Endothelial cell of umbilical vein (primary cell): ENCODE data around the gene NCK2.

Experiments used
- EZH2 ChIP-seq: IDR thresholded peaks from 2 replicates; pipeline ENCODE4 v1.6.1; 2012; ENCODE audit warnings: borderline replicate concordance, low read depth, mild to moderate bottlenecking, moderate library complexity, low read length, inconsistent platforms; ENCODE audit not compliant: severe bottlenecking
- JUN ChIP-seq: IDR thresholded peaks from 2 replicates; pipeline ENCODE4 v1.6.1; 2011; ENCODE audit warnings: borderline replicate concordance, low read depth; ENCODE audit not compliant: insufficient read length, insufficient read depth
- TF ChIP-seq, protein P1 (sequence below): IDR thresholded peaks from 2 replicates; pipeline ENCODE4 v1.6.1; 2011; ENCODE audit not compliant: insufficient read depth, insufficient read length
- TF ChIP-seq, protein P2 (sequence below), 2 donors: IDR thresholded peaks; 1 replicate in 1 of 2; 2 replicates in 1 of 2; pipeline ENCODE4 v1.5.1; 2011; ENCODE audit warnings: low read length in 2 of 2, mild to moderate bottlenecking in 2 of 2, moderate library complexity in 2 of 2, control low read depth in 1 of 2, inconsistent platforms in 1 of 2, low read depth in 1 of 2; ENCODE audit not compliant: insufficient read depth in 1 of 2; ENCODE audit errors: extremely low read depth in 1 of 2

DNA sequence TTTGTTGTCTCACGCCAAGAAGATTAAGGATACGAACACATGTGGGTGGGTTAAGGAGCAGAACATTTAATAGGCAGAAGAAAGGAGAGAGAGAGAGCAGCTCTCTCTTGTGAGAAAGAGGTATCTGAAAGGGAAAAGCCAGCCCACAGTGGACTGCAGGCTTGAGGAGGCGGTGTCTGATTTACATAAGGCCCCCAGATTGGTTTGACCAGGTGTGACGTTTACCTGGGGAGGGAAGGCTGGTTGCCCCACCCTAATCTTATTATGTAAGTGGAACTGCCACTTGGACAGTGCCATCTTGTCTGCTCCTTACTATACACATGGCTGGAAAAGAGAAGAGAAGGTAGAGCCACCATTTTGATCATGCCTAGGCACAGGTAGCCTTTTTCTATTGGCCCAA is 189.2 kb downstream of the NCK2 start:
- TF ChIP-seq JUN (no peak), EZH2 (no peak)
- TF ChIP-seq, protein P1, sequence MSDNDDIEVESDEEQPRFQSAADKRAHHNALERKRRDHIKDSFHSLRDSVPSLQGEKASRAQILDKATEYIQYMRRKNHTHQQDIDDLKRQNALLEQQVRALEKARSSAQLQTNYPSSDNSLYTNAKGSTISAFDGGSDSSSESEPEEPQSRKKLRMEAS, result no peak
- TF ChIP-seq, protein P2, sequence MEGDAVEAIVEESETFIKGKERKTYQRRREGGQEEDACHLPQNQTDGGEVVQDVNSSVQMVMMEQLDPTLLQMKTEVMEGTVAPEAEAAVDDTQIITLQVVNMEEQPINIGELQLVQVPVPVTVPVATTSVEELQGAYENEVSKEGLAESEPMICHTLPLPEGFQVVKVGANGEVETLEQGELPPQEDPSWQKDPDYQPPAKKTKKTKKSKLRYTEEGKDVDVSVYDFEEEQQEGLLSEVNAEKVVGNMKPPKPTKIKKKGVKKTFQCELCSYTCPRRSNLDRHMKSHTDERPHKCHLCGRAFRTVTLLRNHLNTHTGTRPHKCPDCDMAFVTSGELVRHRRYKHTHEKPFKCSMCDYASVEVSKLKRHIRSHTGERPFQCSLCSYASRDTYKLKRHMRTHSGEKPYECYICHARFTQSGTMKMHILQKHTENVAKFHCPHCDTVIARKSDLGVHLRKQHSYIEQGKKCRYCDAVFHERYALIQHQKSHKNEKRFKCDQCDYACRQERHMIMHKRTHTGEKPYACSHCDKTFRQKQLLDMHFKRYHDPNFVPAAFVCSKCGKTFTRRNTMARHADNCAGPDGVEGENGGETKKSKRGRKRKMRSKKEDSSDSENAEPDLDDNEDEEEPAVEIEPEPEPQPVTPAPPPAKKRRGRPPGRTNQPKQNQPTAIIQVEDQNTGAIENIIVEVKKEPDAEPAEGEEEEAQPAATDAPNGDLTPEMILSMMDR (IDR thresholded peaks at IDR 0.05; ENCODE audit: extremely low read depth in 1 of 2, insufficient read depth in 1 of 2, low read depth in 1 of 2, low read length in 2 of 2), result no peak
